Fibroblast of upper back skin (primary cell): ENCODE results near the gene PGPEP1.

ENCODE experiments used
- DNase-seq: peaks from one replicate; pipeline ENCODE4 v3.0.0-alpha.2; 2013

PGPEP1 gene

GRCh38 chr19:18340190-18340989 lies at the start of gene PGPEP1:
PGPEP1 (plus strand) TSS chr19:18340598; CDS start chr19:18340682, 84 bp downstream.
- DNase-seq, result peak; percentile 48

- no peak for DNase-seq
Observed at GRCh38 chr19:18291019-18291524, 49.3 kb upstream of the PGPEP1 start.

GRCh38 chr19:18291590-18292461 lies 48.6 kb upstream of the PGPEP1 start:
- peak; percentile 77 for DNase-seq

- DNase-seq, result no peak
Observed at GRCh38 chr19:18292462-18292809, 48.0 kb upstream of the PGPEP1 start.

- DNase-seq, result peak; percentile 89
Observed at GRCh38 chr19:18292810-18293641, 47.4 kb upstream of the PGPEP1 start.

- DNase-seq, result no peak
Observed at GRCh38 chr19:18293642-18294466, 46.5 kb upstream of the PGPEP1 start.

GRCh38 chr19:18294467-18294864 lies 45.9 kb upstream of the PGPEP1 start:
- no peak for DNase-seq

GRCh38 chr19:18295034-18295451 lies 45.4 kb upstream of the PGPEP1 start:
- no peak for DNase-seq

GRCh38 chr19:18297308-18297707 lies 43.1 kb upstream of the PGPEP1 start:
- DNase-seq, result peak; percentile 48

- no peak for DNase-seq
Observed at GRCh38 chr19:18298601-18299000, 41.8 kb upstream of the PGPEP1 start.

GRCh38 chr19:18299654-18300053 lies 40.7 kb upstream of the PGPEP1 start:
- no peak for DNase-seq

- DNase-seq, result no peak
Observed at GRCh38 chr19:18300930-18301717, 39.3 kb upstream of the PGPEP1 start.

- no peak for DNase-seq
Observed at GRCh38 chr19:18301718-18302111, 38.7 kb upstream of the PGPEP1 start.

- no peak for DNase-seq
Observed at GRCh38 chr19:18304208-18304457, 36.3 kb upstream of the PGPEP1 start.

GRCh38 chr19:18304458-18305310 lies 35.7 kb upstream of the PGPEP1 start:
- peak; percentile 72 for DNase-seq

GRCh38 chr19:18306209-18306887 lies 34.0 kb upstream of the PGPEP1 start:
- DNase-seq, result no peak

- no peak for DNase-seq
Observed at GRCh38 chr19:18306888-18307260, 33.5 kb upstream of the PGPEP1 start.

GRCh38 chr19:18307271-18307681 lies 33.1 kb upstream of the PGPEP1 start:
- no peak for DNase-seq

GRCh38 chr19:18308051-18308947 lies 32.1 kb upstream of the PGPEP1 start:
- no peak for DNase-seq
